HG02610 (cell line): Measurements from ENCODE around the gene PELI1.
"Not testable (repeated sequence)": the region's sequence is repeated elsewhere in the genome, so short reads cannot be mapped to it uniquely, and the experiment has no call there.

Experiments used
- ATAC-seq: cut with Tn5 transposase; IDR thresholded peaks from one replicate; pipeline ENCODE4 v1.9.1; 2021; ENCODE audit warnings: mild to moderate bottlenecking, moderate library complexity; ENCODE audit not compliant: unreplicated experiment

Gene PELI1

GRCh38 chr2:64093341-64093740 lies 50.9 kb downstream of the PELI1 start:
- ATAC-seq, result no peak

GRCh38 chr2:64092502-64092901 lies 51.7 kb downstream of the PELI1 start:
- peak; percentile 85 for ATAC-seq

- ATAC-seq, result no peak
These were observed 54.0 kb downstream of the PELI1 start for GRCh38 chr2:64090264-64090663.

GRCh38 chr2:64086347-64087082 lies 57.7 kb downstream of the PELI1 start:
- peak; percentile 54 for ATAC-seq

- no peak for ATAC-seq
These were observed 58.3 kb downstream of the PELI1 start for GRCh38 chr2:64085936-64086335.

- ATAC-seq, result no peak
These were observed 63.2 kb downstream of the PELI1 start for GRCh38 chr2:64081046-64081445.

- ATAC-seq, result no peak
These were observed 64.0 kb downstream of the PELI1 start for GRCh38 chr2:64080179-64080578.

- ATAC-seq, result not testable (repeated sequence)
These were observed 64.5 kb downstream of the PELI1 start for GRCh38 chr2:64079688-64080087.

- not testable (repeated sequence) for ATAC-seq
These were observed 67.4 kb downstream of the PELI1 start for GRCh38 chr2:64076828-64077227.

GRCh38 chr2:64074616-64075015 lies 69.6 kb downstream of the PELI1 start:
- not testable (repeated sequence) for ATAC-seq

- no peak for ATAC-seq
These were observed 76.9 kb downstream of the PELI1 start for GRCh38 chr2:64067326-64067725.

- no peak for ATAC-seq
These were observed 78.7 kb downstream of the PELI1 start for GRCh38 chr2:64065516-64065915.

GRCh38 chr2:64063924-64064331 lies 80.3 kb downstream of the PELI1 start:
- no peak for ATAC-seq

GRCh38 chr2:64063454-64063853 lies 80.8 kb downstream of the PELI1 start:
- ATAC-seq, result no peak

GRCh38 chr2:64062840-64063239 lies 81.4 kb downstream of the PELI1 start:
- ATAC-seq, result peak; percentile 66

GRCh38 chr2:64059270-64059669 lies 85.0 kb downstream of the PELI1 start:
- no peak for ATAC-seq

GRCh38 chr2:64056021-64056420 lies 88.2 kb downstream of the PELI1 start:
- ATAC-seq, result no peak

GRCh38 chr2:64054161-64054915 lies 89.9 kb downstream of the PELI1 start:
- no peak for ATAC-seq

- ATAC-seq, result no peak
These were observed 91.6 kb downstream of the PELI1 start for GRCh38 chr2:64052463-64053241.

- ATAC-seq, result peak; percentile 87
These were observed 94.5 kb downstream of the PELI1 start for GRCh38 chr2:64049633-64050220.

GRCh38 chr2:64045938-64046337 lies 98.3 kb downstream of the PELI1 start:
- ATAC-seq, result no peak
